GM21576 (cell line): Measurements from ENCODE around the gene DPM2.
A peak's percentile ranks its signal among the peaks of the same experiment; 100 is the strongest.

Source experiments
- ATAC-seq: cut with Tn5 transposase; IDR thresholded peaks from one replicate; pipeline ENCODE4 v1.9.1; 2021; ENCODE audit warnings: mild to moderate bottlenecking, moderate library complexity; ENCODE audit not compliant: unreplicated experiment

The DPM2 gene

GRCh38 chr9:127903557-127904475 lies 33.8 kb downstream of the DPM2 start:
- ATAC-seq = peak; percentile 21

DNA sequence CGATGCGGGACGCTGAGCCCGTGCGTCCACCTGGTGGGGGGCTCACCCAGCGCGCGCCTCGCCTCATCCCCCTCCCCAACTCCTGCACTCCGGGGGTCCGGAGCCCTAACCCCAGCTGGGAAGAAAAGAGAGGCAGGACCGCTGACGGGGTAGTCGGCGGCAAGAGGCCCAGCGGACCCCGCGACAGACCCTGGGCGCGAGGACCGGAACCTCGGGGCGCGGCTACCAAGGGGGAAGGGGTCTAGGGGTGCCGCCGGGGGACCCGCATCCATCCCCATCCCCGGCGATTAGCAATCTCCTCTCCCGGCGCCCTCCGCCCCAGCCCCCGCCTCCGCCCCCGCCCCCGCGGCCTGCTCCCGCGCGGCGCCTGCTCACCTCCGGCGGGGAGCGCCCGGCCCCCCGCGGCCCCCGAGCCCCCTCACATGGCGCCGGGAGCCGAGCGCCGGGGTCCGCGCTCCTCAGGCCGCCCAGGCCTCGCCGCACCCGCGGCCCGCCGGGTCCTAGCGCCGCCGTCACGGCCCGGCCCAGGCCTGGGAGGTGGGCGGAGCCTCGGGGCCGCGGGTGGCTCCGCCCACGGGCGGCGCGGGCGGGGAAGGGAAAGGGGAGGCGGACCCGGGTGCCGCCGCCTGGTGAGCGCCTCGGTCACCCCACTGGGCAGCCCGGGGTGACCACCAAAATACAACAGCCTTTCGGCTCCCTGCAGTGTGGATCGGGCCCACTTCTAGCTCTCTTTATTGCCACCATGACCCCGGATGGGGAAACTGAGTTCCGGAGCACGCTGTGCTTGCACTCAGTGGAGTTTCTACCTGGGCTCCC lies 38.3 kb downstream of the DPM2 start, which contains the start of gene ST6GALNAC6:
Gene ST6GALNAC6 (minus strand): TSS at position 476 of the 816 bp plus-strand sequence. CDS start 1,622 bp downstream, outside the sequence.
- peak; percentile 43 for ATAC-seq

DNA sequence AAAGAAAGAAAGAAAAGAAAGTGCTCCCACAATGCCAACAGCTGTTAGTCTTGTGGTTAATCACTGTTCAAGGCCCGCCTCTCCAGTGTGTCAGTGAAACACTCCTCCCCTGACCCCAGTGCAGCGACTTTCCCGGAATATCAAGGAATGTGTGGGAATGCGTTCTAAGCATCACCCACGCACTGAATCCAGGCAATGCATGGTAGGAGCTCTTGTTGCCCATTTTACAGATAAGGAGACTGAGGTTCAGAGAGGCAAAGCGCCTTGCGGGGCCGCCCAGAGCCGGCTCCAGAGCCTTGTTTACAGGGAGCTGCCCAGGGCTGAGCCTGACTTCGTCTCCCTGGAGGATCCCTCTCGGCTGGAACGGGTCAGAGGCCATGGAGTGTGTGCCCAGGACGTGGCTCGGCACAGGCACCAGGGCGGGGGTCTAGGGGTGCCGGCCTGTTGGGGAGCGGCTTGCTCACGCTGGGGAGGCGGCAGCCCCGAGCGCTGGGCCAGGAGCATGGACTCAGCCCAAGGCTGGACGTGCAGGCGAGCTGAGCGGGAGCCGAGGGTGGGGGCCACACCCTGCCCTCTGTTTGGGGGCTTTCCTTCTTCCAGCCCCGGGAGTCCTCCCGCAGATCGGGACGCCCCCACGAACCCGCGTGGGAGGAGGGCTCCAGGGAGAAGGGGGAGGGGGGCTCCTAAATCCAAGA lies 39.1 kb downstream of the DPM2 start:
- ATAC-seq = peak; percentile 7

DNA sequence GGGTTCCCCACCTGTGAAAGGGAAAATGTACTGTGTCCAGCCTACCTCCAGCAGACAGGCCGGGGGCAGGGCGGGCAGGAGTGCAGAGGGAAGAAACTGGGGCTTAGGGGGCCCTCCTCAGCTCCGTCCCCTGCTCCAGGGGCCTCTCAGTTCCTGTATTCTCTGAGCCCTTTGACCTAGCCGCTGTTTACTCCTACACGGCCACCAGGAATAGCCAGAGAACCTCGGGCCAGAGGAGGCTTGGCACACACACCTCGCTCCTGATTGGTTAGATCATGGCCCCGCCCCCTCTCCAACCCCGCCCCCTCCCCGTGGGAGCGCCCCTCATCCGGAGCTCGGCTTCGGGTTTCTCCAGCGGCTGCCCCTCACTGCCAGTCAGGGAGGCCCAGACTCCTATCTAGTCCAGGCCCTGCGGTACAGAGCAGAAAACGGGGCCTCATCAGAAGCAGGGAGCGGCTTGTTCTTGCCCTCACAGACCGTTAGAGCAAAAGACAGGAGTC lies 40.4 kb downstream of the DPM2 start:
- ATAC-seq = no peak

DNA sequence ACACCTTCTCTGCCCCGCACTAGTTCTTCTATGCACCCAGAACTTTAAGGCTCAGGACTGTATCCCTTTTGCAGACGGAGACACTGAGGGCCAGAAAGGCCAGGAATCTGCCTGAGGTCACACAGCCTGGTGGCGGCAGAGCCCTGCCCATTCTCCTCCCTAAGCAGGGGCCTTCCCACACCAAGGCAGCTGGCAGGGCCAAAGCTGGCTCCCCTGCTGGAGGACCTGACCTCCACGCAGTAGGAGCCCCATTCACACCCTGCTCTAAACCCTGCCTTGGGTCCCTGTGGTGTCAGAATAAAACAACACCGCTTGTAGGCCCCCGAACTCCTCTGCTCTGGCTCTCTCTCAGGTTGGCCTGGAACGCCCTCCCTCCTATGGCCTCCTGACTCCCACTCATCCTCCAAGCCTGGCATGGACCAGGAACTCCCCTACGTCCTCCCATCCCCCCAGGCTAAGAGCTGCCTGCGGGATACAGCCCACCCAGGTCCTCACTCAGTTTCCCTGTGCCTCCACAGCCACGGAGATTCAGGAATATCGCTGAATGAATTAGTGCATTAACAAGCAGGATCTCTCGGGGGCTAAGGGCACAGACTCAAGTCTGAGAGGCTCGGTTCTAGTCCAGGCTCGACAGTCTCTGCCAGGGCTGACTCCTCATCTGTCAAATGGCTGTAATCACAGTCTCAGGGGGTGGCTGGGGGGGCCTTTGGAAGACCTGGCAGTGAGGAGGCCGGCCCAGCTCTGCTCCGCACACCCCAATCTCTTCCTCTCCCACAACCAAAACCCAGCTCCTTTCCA lies 41.1 kb downstream of the DPM2 start:
- ATAC-seq = no peak

- no peak for ATAC-seq
These were observed 41.8 kb downstream of the DPM2 start for GRCh38 chr9:127895811-127896210.

GRCh38 chr9:127893392-127893791 lies 44.3 kb downstream of the DPM2 start:
- no peak for ATAC-seq

GRCh38 chr9:127892831-127893230 lies 44.8 kb downstream of the DPM2 start:
- no peak for ATAC-seq

DNA sequence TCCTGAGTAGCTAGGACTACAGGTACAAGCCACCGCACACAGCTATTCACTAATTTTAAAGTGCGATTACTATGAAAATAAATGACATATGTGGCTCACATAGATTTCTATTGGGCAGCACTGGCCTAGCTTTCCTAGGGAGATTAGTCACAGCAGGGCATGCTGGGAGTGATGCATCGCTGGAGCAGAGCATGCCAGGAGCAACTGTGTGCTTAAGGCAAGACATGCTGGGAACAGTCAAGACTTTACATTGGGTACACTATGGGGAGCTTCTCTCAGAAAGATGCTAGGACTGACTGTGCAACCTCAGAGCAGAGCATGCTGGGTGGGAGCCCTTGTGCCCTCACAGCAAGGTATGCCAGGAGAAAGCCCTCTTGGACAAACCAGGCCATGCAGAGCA lies 47.6 kb downstream of the DPM2 start:
- ATAC-seq = no peak

- ATAC-seq = no peak
These were observed 49.9 kb downstream of the DPM2 start for GRCh38 chr9:127887792-127888191.

- no peak for ATAC-seq
These were observed 51.2 kb downstream of the DPM2 start for GRCh38 chr9:127886401-127886972.

DNA sequence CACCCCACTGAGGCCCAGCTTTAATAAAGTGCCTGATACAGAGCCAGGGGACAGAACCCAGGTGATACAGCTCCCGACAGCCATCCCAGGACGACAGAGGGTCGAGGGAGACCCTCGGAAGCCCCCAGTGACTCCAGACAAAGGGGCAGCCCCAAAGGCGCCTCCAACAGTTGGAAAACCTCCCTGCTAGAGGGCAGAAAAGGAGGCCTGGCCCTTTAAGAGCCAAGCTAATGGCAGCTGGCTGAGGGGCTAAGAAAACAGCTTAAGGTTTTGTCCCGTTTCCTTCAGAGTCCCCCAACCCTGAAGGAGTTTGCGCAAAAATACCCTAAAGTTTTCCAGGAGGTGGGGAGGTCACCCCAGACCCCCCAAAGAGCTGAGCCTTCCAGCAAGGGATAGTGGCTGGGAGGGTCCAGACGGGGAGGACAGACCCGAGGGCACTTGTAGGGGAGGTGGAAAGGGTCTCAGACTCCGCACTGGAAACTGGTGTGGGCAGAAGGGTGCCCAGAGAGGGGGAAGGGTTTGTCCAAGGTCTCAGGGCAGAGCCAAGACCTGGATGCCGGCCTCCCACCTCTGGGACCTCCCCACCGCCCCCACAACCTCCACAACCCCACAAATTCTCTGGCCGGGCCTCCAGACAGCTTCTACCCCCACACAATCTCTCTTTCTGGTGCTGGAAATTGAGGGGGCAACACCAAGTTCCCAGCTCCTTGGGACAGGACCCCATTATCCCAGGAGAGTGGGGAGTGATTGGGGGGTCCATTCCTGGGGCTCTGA lies 52.0 kb downstream of the DPM2 start:
- ATAC-seq = no peak
